ENCODE data around the gene MRPS2.

- TF ChIP-seq YY1 (IDR thresholded peaks at IDR 0.05; ENCODE audit: borderline replicate concordance in 1 of 3, control insufficient read depth in 1 of 3, extremely low read depth in 1 of 3, insufficient read depth in 3 of 3, insufficient read length in 1 of 3, insufficient replicate concordance in 2 of 3, low read depth in 1 of 3, low read length in 2 of 3): no peak
- TF ChIP-seq ZKSCAN8 (CRISPR knock-in tag; IDR thresholded peaks at IDR 0.05): no peak
- no peak for TF ChIP-seq PREB (CRISPR knock-in tag; IDR thresholded peaks at IDR 0.05)
- TF ChIP-seq NR3C1 (CRISPR knock-in tag; IDR thresholded peaks at IDR 0.05): no peak
- TF ChIP-seq AFF1 (IDR thresholded peaks at IDR 0.05; ENCODE audit: low read depth in 1 of 2, partially characterized antibody in 2 of 2): no peak
- TF ChIP-seq CCAR2 (IDR thresholded peaks at IDR 0.05; ENCODE audit: low read depth, low read length): no peak
Measured at GRCh38 chr9:135552698-135553171, 52.3 kb downstream of the MRPS2 start.
